ENCODE measurements around the gene CBR1. TPM values are rescaled to one million over a fixed set of nuclear protein-coding genes. Genes with fewer than 3 reads are reported as not detected.

CBR1 gene
- total RNA-seq, 4 donors from 2014 or later: 55.6 to 114 (median 79.5) TPM

DNA sequence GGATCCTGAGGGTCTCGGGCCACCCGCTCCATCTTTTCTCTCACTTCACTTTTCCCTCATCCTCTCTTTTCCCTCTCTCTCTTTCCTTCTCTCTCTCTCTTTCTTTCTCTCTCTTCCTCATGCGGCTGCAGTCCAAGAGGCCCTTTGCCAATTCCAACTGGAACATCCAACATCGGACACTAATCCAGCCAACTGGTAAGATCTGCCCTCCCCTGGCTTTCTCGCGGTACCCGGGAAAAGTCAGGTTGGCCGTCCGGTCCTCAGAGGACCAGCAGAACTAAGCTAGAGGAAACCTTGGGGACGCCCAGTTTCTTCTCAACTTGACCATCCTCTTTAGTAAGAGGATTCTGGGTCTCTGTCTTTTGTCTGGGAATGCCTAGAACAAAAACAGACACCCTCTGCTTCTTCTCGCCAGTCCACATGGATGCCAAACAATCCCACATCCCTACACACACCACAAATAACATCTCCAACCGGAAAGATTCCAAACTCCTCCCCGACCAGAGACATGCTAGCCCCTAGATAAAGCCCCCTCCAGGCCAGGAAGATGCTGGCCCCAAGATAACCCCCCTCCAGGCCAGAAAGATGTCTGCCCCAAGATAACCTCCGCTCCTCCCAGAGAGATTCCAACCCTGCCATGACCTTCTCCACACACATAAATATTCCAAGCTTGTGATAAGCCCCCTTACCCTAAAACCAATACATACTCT is 6.3 kb upstream of the CBR1 start:
- TF ChIP-seq, protein P1, sequence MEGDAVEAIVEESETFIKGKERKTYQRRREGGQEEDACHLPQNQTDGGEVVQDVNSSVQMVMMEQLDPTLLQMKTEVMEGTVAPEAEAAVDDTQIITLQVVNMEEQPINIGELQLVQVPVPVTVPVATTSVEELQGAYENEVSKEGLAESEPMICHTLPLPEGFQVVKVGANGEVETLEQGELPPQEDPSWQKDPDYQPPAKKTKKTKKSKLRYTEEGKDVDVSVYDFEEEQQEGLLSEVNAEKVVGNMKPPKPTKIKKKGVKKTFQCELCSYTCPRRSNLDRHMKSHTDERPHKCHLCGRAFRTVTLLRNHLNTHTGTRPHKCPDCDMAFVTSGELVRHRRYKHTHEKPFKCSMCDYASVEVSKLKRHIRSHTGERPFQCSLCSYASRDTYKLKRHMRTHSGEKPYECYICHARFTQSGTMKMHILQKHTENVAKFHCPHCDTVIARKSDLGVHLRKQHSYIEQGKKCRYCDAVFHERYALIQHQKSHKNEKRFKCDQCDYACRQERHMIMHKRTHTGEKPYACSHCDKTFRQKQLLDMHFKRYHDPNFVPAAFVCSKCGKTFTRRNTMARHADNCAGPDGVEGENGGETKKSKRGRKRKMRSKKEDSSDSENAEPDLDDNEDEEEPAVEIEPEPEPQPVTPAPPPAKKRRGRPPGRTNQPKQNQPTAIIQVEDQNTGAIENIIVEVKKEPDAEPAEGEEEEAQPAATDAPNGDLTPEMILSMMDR (IDR thresholded peaks at IDR 0.05; ENCODE audit: low read depth): no peak

DNA sequence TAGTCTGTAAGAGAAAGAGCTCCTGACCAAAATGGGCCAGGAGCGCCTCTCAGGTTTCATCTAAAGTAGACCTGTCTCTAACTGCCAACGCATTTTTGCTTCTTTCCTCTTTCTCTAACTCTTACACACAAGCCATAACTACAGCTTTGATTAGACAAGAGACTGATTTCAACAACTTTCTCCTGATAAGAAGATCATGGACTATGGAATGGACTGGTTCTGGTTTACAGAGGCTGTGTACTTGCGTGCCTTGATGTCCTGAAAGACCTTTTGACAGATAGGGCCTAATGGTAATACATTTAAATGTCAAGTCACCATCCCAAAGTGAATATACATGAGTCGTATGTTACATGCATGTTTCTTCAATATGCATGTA is 5.8 kb upstream of the CBR1 start:
- TF ChIP-seq, protein P1 (IDR thresholded peaks at IDR 0.05; ENCODE audit: low read depth): no peak

DNA sequence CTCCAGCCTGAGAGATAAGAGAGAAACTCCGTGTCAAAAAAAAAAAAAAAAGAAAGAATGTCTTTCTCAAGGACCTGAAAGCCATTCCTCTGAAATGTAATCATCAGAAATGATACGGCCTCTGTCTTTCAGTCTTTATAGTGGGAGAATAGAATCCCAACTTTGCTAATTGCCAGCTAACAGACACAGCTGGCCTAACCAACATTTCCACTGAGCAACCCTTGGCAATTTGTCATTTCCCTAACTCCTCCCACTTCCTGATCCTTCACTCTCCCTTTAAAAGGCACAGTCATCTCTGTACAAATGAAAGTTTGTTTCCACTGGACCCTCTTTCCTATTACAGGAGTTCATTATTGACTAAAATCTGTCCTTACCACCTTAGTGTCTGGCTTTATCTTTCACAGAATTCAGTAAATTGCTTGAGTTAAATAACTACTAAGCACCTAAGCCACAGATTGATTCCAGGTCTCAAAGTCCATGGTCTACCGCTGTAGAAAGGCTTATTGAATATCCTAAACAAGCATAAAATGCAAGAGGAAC is 4.3 kb upstream of the CBR1 start:
- TF ChIP-seq, protein P1 (IDR thresholded peaks at IDR 0.05; ENCODE audit: low read depth): no peak

DNA sequence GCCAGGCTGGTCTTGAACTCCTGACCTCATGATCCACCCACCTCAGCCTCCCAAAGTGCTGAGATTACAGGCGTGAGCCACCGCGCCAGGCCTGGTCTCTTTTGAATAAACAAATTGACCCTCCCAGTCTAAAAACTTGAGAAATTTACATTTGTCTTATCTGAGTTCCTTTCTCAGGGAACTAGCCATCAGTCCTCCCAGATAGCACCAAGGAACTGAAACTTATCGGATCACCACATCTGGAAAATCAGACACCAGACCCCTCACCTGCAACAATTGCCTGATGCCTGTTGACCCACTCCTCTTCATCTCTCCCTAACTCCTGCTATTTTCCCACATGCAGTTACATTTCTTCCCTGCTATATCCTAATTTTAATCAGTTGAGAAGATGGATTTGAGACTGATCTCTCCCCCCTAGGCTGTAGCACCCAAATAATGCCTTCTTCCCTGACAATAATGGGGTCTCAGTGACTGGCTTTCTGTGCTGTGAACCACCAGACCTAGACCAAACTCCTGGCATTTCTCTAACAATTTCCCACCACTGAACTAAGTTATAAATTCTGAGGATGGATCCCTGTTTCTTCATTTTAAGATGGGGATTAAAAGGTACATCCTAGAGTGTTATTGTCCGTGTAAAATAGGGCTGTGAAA is 951 bp upstream of the CBR1 start:
- TF ChIP-seq, protein P1 (IDR thresholded peaks at IDR 0.05; ENCODE audit: low read depth): no peak

DNA sequence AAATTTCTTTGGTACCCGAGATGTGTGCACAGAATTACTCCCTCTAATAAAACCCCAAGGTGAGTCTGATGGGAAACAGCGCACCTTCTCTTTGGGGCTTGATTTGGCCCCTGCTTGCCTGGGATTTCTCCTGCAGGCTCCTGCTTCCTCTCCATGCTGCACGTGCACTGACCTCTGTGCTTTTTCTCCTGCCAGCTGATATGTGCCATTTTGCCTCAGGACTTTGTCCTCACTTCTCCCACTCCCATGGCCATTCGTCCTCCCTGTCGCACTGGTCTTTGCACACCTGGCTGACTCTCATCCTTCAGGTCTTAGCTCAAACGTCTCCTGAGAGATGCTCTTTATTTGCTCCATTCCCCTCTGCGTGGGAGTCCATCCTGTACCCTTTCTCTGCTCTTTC is 1.2 kb downstream of the CBR1 start:
- TF ChIP-seq, protein P1 (IDR thresholded peaks at IDR 0.05; ENCODE audit: low read depth): no peak

DNA sequence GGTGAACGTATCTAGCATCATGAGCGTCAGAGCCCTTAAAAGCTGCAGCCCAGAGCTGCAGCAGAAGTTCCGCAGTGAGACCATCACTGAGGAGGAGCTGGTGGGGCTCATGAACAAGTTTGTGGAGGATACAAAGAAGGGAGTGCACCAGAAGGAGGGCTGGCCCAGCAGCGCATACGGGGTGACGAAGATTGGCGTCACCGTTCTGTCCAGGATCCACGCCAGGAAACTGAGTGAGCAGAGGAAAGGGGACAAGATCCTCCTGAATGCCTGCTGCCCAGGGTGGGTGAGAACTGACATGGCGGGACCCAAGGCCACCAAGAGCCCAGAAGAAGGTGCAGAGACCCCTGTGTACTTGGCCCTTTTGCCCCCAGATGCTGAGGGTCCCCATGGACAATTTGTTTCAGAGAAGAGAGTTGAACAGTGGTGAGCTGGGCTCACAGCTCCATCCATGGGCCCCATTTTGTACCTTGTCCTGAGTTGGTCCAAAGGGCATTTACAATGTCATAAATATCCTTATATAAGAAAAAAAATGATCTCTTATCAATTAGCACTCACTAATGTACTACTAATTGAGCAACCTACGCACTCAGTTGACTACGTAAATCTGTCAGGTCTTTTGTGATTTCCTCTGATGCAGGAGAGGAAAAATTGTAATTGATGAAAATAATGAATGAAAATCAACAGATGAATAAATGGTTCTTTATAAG is 2.8 kb downstream of the CBR1 start:
- TF ChIP-seq, protein P1 (IDR thresholded peaks at IDR 0.05; ENCODE audit: low read depth): no peak

DNA sequence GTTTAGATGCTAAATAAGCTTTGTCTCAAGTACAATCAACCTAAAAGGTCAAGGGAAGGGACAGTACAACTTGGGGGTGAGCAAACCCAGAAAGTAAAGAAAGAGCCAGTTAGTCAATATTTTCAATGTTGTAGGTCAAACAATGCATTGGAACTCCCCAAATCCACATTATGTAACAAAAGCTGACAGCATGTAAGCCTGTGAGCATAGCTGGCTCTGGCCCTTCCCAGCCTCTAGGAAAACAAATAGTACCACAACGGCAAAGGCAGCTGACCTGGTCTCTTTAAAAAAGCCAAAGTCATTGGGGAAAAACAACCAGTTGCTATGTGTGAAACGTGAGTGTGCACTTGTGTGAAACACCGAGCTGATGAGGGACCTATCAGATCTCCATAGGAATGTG is 3.4 kb downstream of the CBR1 start:
- TF ChIP-seq, protein P1 (IDR thresholded peaks at IDR 0.05; ENCODE audit: low read depth): no peak
